ENCODE measurements around the gene TRIM65. TPM values are rescaled to one million over a fixed set of nuclear protein-coding genes. Genes with fewer than 3 reads are reported as not detected.
A peak's percentile ranks its signal among the peaks of the same experiment; 100 is the strongest.

The TRIM65 gene
- total and polyA plus RNA-seq, 2 donors from 2014 or later, result 11.5 to 23.6 TPM

- no peak for FAIRE-seq
- no peak for TF ChIP-seq CTCF (IDR thresholded peaks at IDR 0.05; ENCODE audit: borderline replicate concordance, extremely low read depth, insufficient read depth)
- no peaks in the 10 kb centered on the region for H3K9me3 ChIP-seq (ENCODE audit: control insufficient read depth in 2 of 3, insufficient read depth in 1 of 3, low read length in 3 of 3)
- intact Hi-C loops (cut with DNase I), result no loop called here
- peaks cover 0 to 5% (median 3%) of the 10 kb centered on the region in 3 donors for H3K36me3 ChIP-seq (ENCODE audit: control insufficient read depth in 2 of 3, insufficient read depth in 3 of 3, low read length in 3 of 3)
- no peak for DNase-seq
- no peak overlapping the region for H3K4me3 ChIP-seq (ENCODE audit: low read length in 3 of 3)
- peaks cover 0 to 7% (median 0%) of the 10 kb centered on the region in 3 donors for H3K4me1 ChIP-seq (ENCODE audit: control insufficient read depth in 2 of 3, insufficient read depth in 2 of 3, low read depth in 1 of 3, low read length in 3 of 3)
- no peaks in the 10 kb centered on the region for H3K27me3 ChIP-seq (ENCODE audit: control insufficient read depth, insufficient read depth, low read length)
- no peak overlapping the region for H3K9ac ChIP-seq (ENCODE audit: low read length in 3 of 3)
- H3K27ac ChIP-seq (ENCODE audit: low read depth in 2 of 2, low read length in 2 of 2), result no peak overlapping the region
Observed at GRCh38 chr17:75927286-75927922, 30.7 kb upstream of the TRIM65 start.

- no peak overlapping the region for H3K27ac ChIP-seq (ENCODE audit: low read depth in 2 of 2, low read length in 2 of 2)
- intact Hi-C loops (cut with DNase I), result no loop called here
- H3K27me3 ChIP-seq (ENCODE audit: control insufficient read depth, insufficient read depth, low read length), result no peaks in the 10 kb centered on the region
- no peaks in the 10 kb centered on the region for H3K9me3 ChIP-seq (ENCODE audit: control insufficient read depth in 2 of 3, insufficient read depth in 1 of 3, low read length in 3 of 3)
- no peak overlapping the region for H3K9ac ChIP-seq (ENCODE audit: low read length in 3 of 3)
- peaks cover 0 to 12% (median 0%) of the 10 kb centered on the region in 3 donors for H3K4me1 ChIP-seq (ENCODE audit: control insufficient read depth in 2 of 3, insufficient read depth in 2 of 3, low read depth in 1 of 3, low read length in 3 of 3)
- H3K36me3 ChIP-seq (ENCODE audit: control insufficient read depth in 2 of 3, insufficient read depth in 3 of 3, low read length in 3 of 3), result peaks cover 0 to 5% (median 3%) of the 10 kb centered on the region in 3 donors
- DNase-seq, result peak in 1 of 5 donors; percentile 9
- no peak for FAIRE-seq
- no peak overlapping the region for H3K4me3 ChIP-seq (ENCODE audit: low read length in 3 of 3)
- TF ChIP-seq CTCF (IDR thresholded peaks at IDR 0.05; ENCODE audit: borderline replicate concordance, extremely low read depth, insufficient read depth), result no peak
Observed at GRCh38 chr17:75926456-75926855, 29.7 kb upstream of the TRIM65 start.

GRCh38 chr17:75925912-75926311 is 29.2 kb upstream of the TRIM65 start:
- Histone ChIP-seq H3K9ac (ENCODE audit: low read length in 3 of 3) (no peak overlapping the region), H3K4me1 (ENCODE audit: control insufficient read depth in 2 of 3, insufficient read depth in 2 of 3, low read depth in 1 of 3, low read length in 3 of 3) (peaks cover 0 to 12% (median 0%) of the 10 kb centered on the region in 3 donors), H3K4me3 (ENCODE audit: low read length in 3 of 3) (no peak overlapping the region), H3K36me3 (ENCODE audit: control insufficient read depth in 2 of 3, insufficient read depth in 3 of 3, low read length in 3 of 3) (peaks cover 0 to 5% (median 3%) of the 10 kb centered on the region in 3 donors), H3K9me3 (ENCODE audit: control insufficient read depth in 2 of 3, insufficient read depth in 1 of 3, low read length in 3 of 3) (no peaks in the 10 kb centered on the region), H3K27ac (ENCODE audit: low read depth in 2 of 2, low read length in 2 of 2) (no peak overlapping the region), H3K27me3 (ENCODE audit: control insufficient read depth, insufficient read depth, low read length) (no peaks in the 10 kb centered on the region)
- TF ChIP-seq CTCF (IDR thresholded peaks at IDR 0.05; ENCODE audit: borderline replicate concordance, extremely low read depth, insufficient read depth), result no peak
- intact Hi-C loops (cut with DNase I), result no loop called here
- FAIRE-seq, result no peak
- peak in 1 of 5 donors; percentile 60 for DNase-seq

All from kidney (tissue), 14 donors.